Trophoblast cell (in vitro differentiated cells and primary cell): ENCODE data around the gene VWA5B1.

Experiments
- DNase-seq, 2 donors: peaks; one replicate each; pipeline ENCODE4 v3.0.0-alpha.2; 2016
- H2AFZ ChIP-seq: 2 replicates; pipeline ENCODE4 v1.6.1; 2013; ENCODE audit warnings: low read length, moderate library complexity, mild to moderate bottlenecking; ENCODE audit not compliant: insufficient read depth, poor library complexity
- H2AK5ac ChIP-seq: 2 replicates; pipeline ENCODE4 v1.6.1; 2013; ENCODE audit warnings: mild to moderate bottlenecking, low read length
- H2BK120ac ChIP-seq: 2 replicates; pipeline ENCODE4 v1.6.1; 2013; ENCODE audit warnings: low read length, mild to moderate bottlenecking, moderate library complexity; ENCODE audit not compliant: insufficient read depth, poor library complexity
- H2BK12ac ChIP-seq: 2 replicates; pipeline ENCODE4 v1.6.1; 2013; ENCODE audit warnings: mild to moderate bottlenecking, low read length, moderate library complexity
- H2BK5ac ChIP-seq: 2 replicates; pipeline ENCODE4 v1.6.1; 2013; ENCODE audit warnings: low read length, low read depth, moderate library complexity, mild to moderate bottlenecking; ENCODE audit not compliant: poor library complexity
- H3K14ac ChIP-seq: 2 replicates; pipeline ENCODE4 v1.6.1; 2013; ENCODE audit warnings: mild to moderate bottlenecking, low read length
- H3K18ac ChIP-seq: 2 replicates; pipeline ENCODE4 v1.6.1; 2013; ENCODE audit warnings: mild to moderate bottlenecking, low read length
- H3K23ac ChIP-seq: 2 replicates; pipeline ENCODE4 v1.6.1; 2013; ENCODE audit warnings: low read length
- H3K27ac ChIP-seq: 2 replicates; pipeline ENCODE4 v1.5.1; 2013; ENCODE audit warnings: low read depth, mild to moderate bottlenecking, inconsistent platforms, low read length, moderate library complexity
- H3K27me3 ChIP-seq: 2 replicates; pipeline ENCODE4 v1.6.1; 2013; ENCODE audit warnings: inconsistent platforms, mild to moderate bottlenecking, low read length, moderate library complexity; ENCODE audit not compliant: insufficient read depth
- H3K36me3 ChIP-seq, 2 experiments: 1 replicate in 1 of 2; 2 replicates in 1 of 2; pipeline ENCODE4 v1.6.1; 2013; ENCODE audit warnings: low read length in 2 of 2, mild to moderate bottlenecking in 2 of 2, moderate library complexity in 1 of 2; ENCODE audit not compliant: insufficient read depth in 2 of 2, control insufficient read depth in 1 of 2
- H3K4ac ChIP-seq: 2 replicates; pipeline ENCODE4 v1.6.1; 2013; ENCODE audit warnings: low read depth, mild to moderate bottlenecking, low read length, moderate library complexity
- H3K4me1 ChIP-seq, 2 experiments: 1 replicate in 1 of 2; 2 replicates in 1 of 2; pipeline ENCODE4 v1.6.1; 2013; ENCODE audit warnings: low read length in 2 of 2, mild to moderate bottlenecking in 2 of 2, moderate library complexity in 1 of 2; ENCODE audit not compliant: insufficient read depth in 2 of 2, control insufficient read depth in 1 of 2
- H3K4me2 ChIP-seq: 2 replicates; pipeline ENCODE4 v1.6.1; 2013; ENCODE audit warnings: inconsistent platforms, mild to moderate bottlenecking, low read length, moderate library complexity
- H3K4me3 ChIP-seq: 2 replicates; pipeline ENCODE4 v1.5.1; 2013; ENCODE audit warnings: mild to moderate bottlenecking, low read depth, low read length, inconsistent platforms
- H3K79me1 ChIP-seq: one replicate; pipeline ENCODE4 v1.6.1; 2013; ENCODE audit warnings: low read length
- H3K79me2 ChIP-seq: 2 replicates; pipeline ENCODE4 v1.6.1; 2013; ENCODE audit warnings: low read length, mild to moderate bottlenecking; ENCODE audit not compliant: control insufficient read depth, insufficient read depth, poor library complexity
- H3K9ac ChIP-seq: 2 replicates; pipeline ENCODE4 v1.6.1; 2013; ENCODE audit warnings: mild to moderate bottlenecking, low read length
- H3K9me3 ChIP-seq: 2 replicates; pipeline ENCODE4 v1.6.1; 2013; ENCODE audit warnings: low read depth, mild to moderate bottlenecking, control low read depth, inconsistent platforms, low read length; ENCODE audit not compliant: insufficient read depth
- H4K12ac ChIP-seq: 2 replicates; pipeline ENCODE4 v1.6.1; 2013; ENCODE audit warnings: low read depth, mild to moderate bottlenecking, low read length, moderate library complexity
- H4K8ac ChIP-seq: 2 replicates; pipeline ENCODE4 v1.6.1; 2013; ENCODE audit warnings: low read depth, mild to moderate bottlenecking, low read length, moderate library complexity
- H4K91ac ChIP-seq: one replicate; pipeline ENCODE4 v1.6.1; 2013; ENCODE audit warnings: low read depth, mild to moderate bottlenecking, low read length, moderate library complexity
- WGBS: extraction: QIAGEN DNeasy Blood & Tissue Kit; methylation state at CpG from one replicate; pipeline ENCODE4 v1.1.7; 2013; ENCODE audit warnings: missing lambda C conversion rate; ENCODE audit not compliant: insufficient read length, insufficient coverage; ENCODE audit errors: extremely low coverage; 5-methylcytosine and 5-hydroxymethylcytosine counted together

The VWA5B1 gene

DNA sequence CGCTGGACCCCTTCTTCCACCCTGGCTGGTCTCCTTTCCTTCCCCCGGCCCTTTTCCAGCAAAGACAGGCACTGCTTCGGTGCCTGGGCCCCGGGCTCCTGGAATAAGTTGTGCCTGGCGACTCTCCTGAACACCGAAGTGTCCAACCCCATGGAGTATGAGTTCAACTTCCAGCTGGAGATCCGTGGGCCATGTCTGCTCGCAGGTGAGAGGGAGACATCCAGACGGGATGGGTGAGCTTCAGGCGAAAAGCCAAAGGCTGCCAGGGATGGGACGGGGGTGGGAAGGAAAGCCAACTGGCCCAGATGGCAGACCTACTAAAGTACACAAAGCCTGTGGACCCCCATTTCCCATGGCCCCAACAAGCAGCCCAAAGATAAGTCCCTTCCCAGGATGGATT lies 26.8 kb downstream of the VWA5B1 start:
- H3K18ac ChIP-seq, result no peak overlapping the region
- no peak overlapping the region for H3K23ac ChIP-seq
- H3K79me1 ChIP-seq, result no peaks in the 10 kb centered on the region
- no peaks in the 10 kb centered on the region for H3K27me3 ChIP-seq
- no peaks in the 10 kb centered on the region for H3K79me2 ChIP-seq
- no peak overlapping the region for H3K9ac ChIP-seq
- H2BK5ac ChIP-seq, result no peak overlapping the region
- whole genome bisulfite sequencing, result no CpG with 5 or more reads among the region's 11 CpGs
- no peak overlapping the region for H2BK120ac ChIP-seq
- H3K4me3 ChIP-seq, result no peak overlapping the region
- H4K12ac ChIP-seq, result no peak overlapping the region
- no peak overlapping the region for H2AFZ ChIP-seq
- H3K9me3 ChIP-seq, result no peaks in the 10 kb centered on the region
- H3K14ac ChIP-seq, result no peak overlapping the region
- H3K4me2 ChIP-seq, result no peak overlapping the region
- H4K8ac ChIP-seq, result no peak overlapping the region
- H3K4ac ChIP-seq, result no peak overlapping the region
- no peak overlapping the region for H3K27ac ChIP-seq
- no peaks in the 10 kb centered on the region for H3K36me3 ChIP-seq
- peaks cover 0 to 9% of the 10 kb centered on the region in 2 experiments for H3K4me1 ChIP-seq
- H2AK5ac ChIP-seq, result no peak overlapping the region
- no peak overlapping the region for H4K91ac ChIP-seq
- H2BK12ac ChIP-seq, result no peak overlapping the region
- no peak for DNase-seq

DNA sequence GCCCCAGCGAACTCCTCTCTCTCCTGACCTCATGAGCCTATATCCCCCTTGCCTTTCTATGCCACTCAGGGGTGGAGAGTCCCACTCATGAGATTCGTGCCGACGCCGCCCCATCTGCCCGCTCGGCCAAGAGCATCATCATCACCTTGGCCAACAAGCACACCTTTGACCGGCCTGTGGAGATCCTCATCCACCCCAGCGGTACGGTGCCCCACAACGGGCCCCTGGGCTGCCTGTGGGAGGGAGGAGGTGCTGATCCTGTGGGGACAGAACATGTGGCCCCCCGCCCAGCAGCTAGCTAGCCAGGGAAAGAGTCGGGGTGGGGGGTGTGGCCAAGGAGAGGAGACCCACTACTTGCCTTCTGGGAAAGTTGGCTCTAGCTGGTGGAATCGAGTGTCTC lies 27.8 kb downstream of the VWA5B1 start:
- Histone ChIP-seq H3K27ac (no peak overlapping the region), H2AFZ (no peak overlapping the region), H3K4me2 (no peak overlapping the region), H3K79me1 (no peaks in the 10 kb centered on the region), H3K4me1 (peaks cover 0 to 9% of the 10 kb centered on the region in 2 experiments), H2AK5ac (no peak overlapping the region), H3K79me2 (no peaks in the 10 kb centered on the region), H4K12ac (no peak overlapping the region), H3K27me3 (no peaks in the 10 kb centered on the region), H4K8ac (no peak overlapping the region), H2BK5ac (no peak overlapping the region), H4K91ac (no peak overlapping the region), H3K18ac (no peak overlapping the region), H3K23ac (no peak overlapping the region), H3K9ac (no peak overlapping the region), H3K9me3 (no peaks in the 10 kb centered on the region), H2BK120ac (no peak overlapping the region), H2BK12ac (no peak overlapping the region), H3K14ac (no peak overlapping the region), H3K4me3 (no peak overlapping the region), H3K4ac (no peak overlapping the region), H3K36me3 (no peaks in the 10 kb centered on the region)
- DNase-seq, result no peak
- no CpG with 5 or more reads among the region's 14 CpGs for WGBS

DNA sequence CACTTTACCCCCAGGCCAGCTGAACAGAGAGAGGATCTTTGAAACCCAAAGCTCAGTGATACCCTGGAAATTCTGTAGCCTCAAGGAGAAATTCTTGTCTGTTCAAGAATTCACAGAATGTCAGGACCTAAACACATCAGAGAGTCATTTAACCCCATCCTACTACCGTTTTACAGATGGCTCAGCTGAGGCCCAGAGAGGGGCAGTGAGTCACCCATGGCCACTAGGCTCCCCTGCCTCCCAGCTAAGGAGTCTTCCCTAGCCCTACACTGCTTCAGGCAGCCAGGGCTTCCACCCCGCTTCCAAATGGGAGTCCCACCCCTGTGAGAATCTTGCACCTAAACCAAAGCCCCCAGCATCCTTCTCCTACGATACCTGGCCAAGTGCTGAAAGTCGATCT lies 28.3 kb downstream of the VWA5B1 start:
- Histone ChIP-seq H3K23ac (no peak overlapping the region), H2BK12ac (no peak overlapping the region), H3K4me3 (no peak overlapping the region), H4K91ac (no peak overlapping the region), H2BK5ac (no peak overlapping the region), H3K18ac (no peak overlapping the region), H2AK5ac (no peak overlapping the region), H3K4ac (no peak overlapping the region), H3K4me2 (no peak overlapping the region), H3K27ac (no peak overlapping the region), H3K27me3 (no peaks in the 10 kb centered on the region), H3K14ac (no peak overlapping the region), H3K79me1 (no peaks in the 10 kb centered on the region), H2AFZ (no peak overlapping the region), H3K9ac (no peak overlapping the region), H2BK120ac (no peak overlapping the region), H3K9me3 (no peaks in the 10 kb centered on the region), H3K4me1 (peaks cover 0 to 9% of the 10 kb centered on the region in 2 experiments), H4K8ac (no peak overlapping the region), H3K79me2 (no peaks in the 10 kb centered on the region), H3K36me3 (no peaks in the 10 kb centered on the region), H4K12ac (no peak overlapping the region)
- no peak for DNase-seq
- WGBS, result no CpG with 5 or more reads among the region's 4 CpGs

DNA sequence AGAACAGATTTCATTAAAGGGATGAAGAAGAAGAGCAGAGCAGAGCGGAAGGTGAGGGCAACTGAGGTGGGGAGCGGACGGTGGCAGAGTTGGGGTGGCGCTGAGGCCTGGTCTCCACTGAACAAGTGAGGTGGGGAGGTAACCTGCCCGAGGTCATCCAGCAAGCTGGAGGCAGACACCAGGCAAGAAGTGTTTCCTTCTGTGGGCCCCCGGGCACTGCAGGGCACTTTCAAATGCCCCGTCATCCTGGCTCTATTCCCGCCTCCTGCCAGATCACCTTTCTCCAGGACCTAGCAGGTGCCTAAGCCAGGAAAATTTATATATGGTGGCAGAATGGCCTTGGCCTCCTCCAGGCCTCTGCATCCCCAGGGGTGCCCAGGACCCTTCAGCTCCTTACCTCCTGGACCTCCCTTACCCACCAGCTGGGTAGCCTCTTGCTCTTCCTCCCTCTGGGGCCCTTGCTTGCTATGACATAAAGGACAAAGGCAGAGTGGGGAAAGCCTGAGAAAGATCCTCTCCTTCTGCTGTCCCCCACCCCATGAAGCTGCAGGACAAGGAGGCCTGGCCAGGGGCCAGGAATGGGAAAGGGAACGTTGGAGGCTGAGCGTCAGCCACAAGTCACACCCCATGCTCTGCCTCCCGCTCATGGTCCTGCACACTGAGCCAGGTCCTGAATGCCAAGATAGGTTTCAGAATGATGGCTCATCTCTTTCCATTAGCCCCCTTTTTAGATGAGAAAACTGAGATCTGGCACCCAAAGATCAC lies 29.0 kb downstream of the VWA5B1 start:
- no peak overlapping the region for H2BK12ac ChIP-seq
- no peak overlapping the region for H2BK120ac ChIP-seq
- H2AK5ac ChIP-seq, result no peak overlapping the region
- no peak overlapping the region for H3K4me2 ChIP-seq
- no peak overlapping the region for H4K8ac ChIP-seq
- no CpG with 5 or more reads among the region's 11 CpGs for WGBS
- no peak overlapping the region for H3K4me3 ChIP-seq
- H3K14ac ChIP-seq, result no peak overlapping the region
- H3K36me3 ChIP-seq, result no peaks in the 10 kb centered on the region
- H3K79me1 ChIP-seq, result no peaks in the 10 kb centered on the region
- H4K12ac ChIP-seq, result no peak overlapping the region
- H3K27me3 ChIP-seq, result no peaks in the 10 kb centered on the region
- H3K79me2 ChIP-seq, result no peaks in the 10 kb centered on the region
- no peaks in the 10 kb centered on the region for H3K9me3 ChIP-seq
- no peak overlapping the region for H3K4ac ChIP-seq
- H2AFZ ChIP-seq, result no peak overlapping the region
- H4K91ac ChIP-seq, result no peak overlapping the region
- H3K18ac ChIP-seq, result no peak overlapping the region
- H3K9ac ChIP-seq, result no peak overlapping the region
- no peak overlapping the region for H3K27ac ChIP-seq
- no peak overlapping the region for H3K23ac ChIP-seq
- H2BK5ac ChIP-seq, result no peak overlapping the region
- peaks cover 0 to 9% of the 10 kb centered on the region in 2 experiments for H3K4me1 ChIP-seq
- DNase-seq, result no peak
